K562 (cell line): ENCODE data around the gene KLHL22. TPM values are rescaled to one million over a fixed set of nuclear protein-coding genes. Genes with fewer than 3 reads are reported as not detected.

Experiments
- ATAC-seq: fragments of 200-7000 bp; cut with Tn5 transposase; 3 replicates; pipeline ENCODE4 v1.9.1; 2020; ENCODE audit warnings: moderate library complexity
- BruUV-seq: library from RNA; stranded (reverse); fragments of 400-500 nt; replicated peaks from 2 replicates; lab custom pipeline; 2021; lab: Mats Ljungman, UMichigan
- CTCF ChIA-PET: fragments of 300-600 bp; formaldehyde crosslinking; extraction: SDS; loops from one replicate; lab custom pipeline; 2021; ENCODE audit warnings: low intra/inter-chr PET ratio; lab: Yijun Ruan, JAX
- POLR2A ChIA-PET: fragments of 300-600, 350-650 bp; sonication (Branson Sonifier 250); formaldehyde crosslinking; extraction: SDS; loops from one replicate; lab custom pipeline; 2021; ENCODE audit warnings: antibody characterized with exemption, inconsistent platforms; lab: Yijun Ruan, JAX
- DNase-seq, 4 experiments: peaks; one replicate each; pipeline versions ENCODE4 v3.0.0 to v3.0.0-alpha.2; 2011 to 2018; ENCODE audit warnings: low spot score in 3 of 4, mixed read lengths in 3 of 4; ENCODE audit errors: extremely low read depth in 1 of 4
- FAIRE-seq: peaks from 2 replicates; lab custom pipeline; 2011; peaks lifted over from hg19 to GRCh38; lab: Jason Lieb, UNC
- H2AFZ ChIP-seq: 2 replicates; pipeline ENCODE4 v1.6.0; 2011; ENCODE audit warnings: low read depth, low read length, control low read depth, inconsistent platforms
- H3K27ac ChIP-seq: fragments of 200-600 bp; 3 replicates; pipeline ENCODE4 v1.8.0; 2011; ENCODE audit warnings: low read depth, mild to moderate bottlenecking, control low read depth, inconsistent platforms, low read length, moderate library complexity, mixed read lengths; ENCODE audit errors: extremely low read depth
- H3K27me3 ChIP-seq, 2 experiments: fragments of 300-600 bp in 1 of 2; 2 replicates in 1 of 2; 3 replicates in 1 of 2; pipeline versions ENCODE4 v1.6.0 to v1.8.0; 2011; ENCODE audit warnings: inconsistent platforms in 2 of 2, low read length in 2 of 2, mild to moderate bottlenecking in 1 of 2, mixed read lengths in 1 of 2, moderate library complexity in 1 of 2; ENCODE audit not compliant: control insufficient read depth in 2 of 2, insufficient read depth in 2 of 2
- H3K36me3 ChIP-seq: fragments of 300-600 bp; 3 replicates; pipeline ENCODE4 v1.8.0; 2011; ENCODE audit warnings: mild to moderate bottlenecking, low read length, inconsistent platforms; ENCODE audit not compliant: control insufficient read depth, insufficient read depth
- H3K4me1 ChIP-seq, 2 experiments: fragments of 200-600 bp in 1 of 2; replicated peaks in 1 of 2; 2 replicates in 1 of 2; 3 replicates in 1 of 2; pipeline versions ENCODE4 v1.5.1 to v1.8.0; 2011; ENCODE audit warnings: inconsistent platforms in 2 of 2, low read length in 2 of 2, mild to moderate bottlenecking in 1 of 2, mixed read lengths in 1 of 2, moderate library complexity in 1 of 2; ENCODE audit not compliant: control insufficient read depth in 2 of 2, insufficient read depth in 2 of 2
- H3K4me2 ChIP-seq: 2 replicates; pipeline ENCODE4 v1.6.1; 2011; ENCODE audit warnings: low read length, control low read depth, inconsistent platforms, mixed read lengths; ENCODE audit not compliant: insufficient read depth
- H3K4me3 ChIP-seq: fragments of 200-600 bp; sonication (generic), shearing (Covaris generic); 2 replicates; pipeline ENCODE4 v1.5.1; 2016; ENCODE audit warnings: control low read depth, inconsistent platforms
- H3K79me2 ChIP-seq: fragments of 200-600 bp; 3 replicates; pipeline ENCODE4 v1.8.0; 2011; ENCODE audit warnings: low read length, inconsistent platforms; ENCODE audit not compliant: control insufficient read depth, insufficient read depth
- H3K9ac ChIP-seq, 2 experiments: 2 replicates each; pipeline versions ENCODE4 v1.6.0 to v1.6.1; 2011; ENCODE audit warnings: low read depth in 2 of 2, low read length in 2 of 2, control low read depth in 1 of 2, inconsistent platforms in 1 of 2, mild to moderate bottlenecking in 1 of 2, mixed read lengths in 1 of 2; ENCODE audit not compliant: insufficient read depth in 1 of 2
- H3K9me1 ChIP-seq: one replicate; pipeline ENCODE4 v1.6.0; 2011; ENCODE audit warnings: inconsistent platforms, mild to moderate bottlenecking, low read length, moderate library complexity; ENCODE audit not compliant: control insufficient read depth, insufficient read depth
- H3K9me3 ChIP-seq: replicated peaks from 2 replicates; pipeline ENCODE4 v1.5.1; 2011; ENCODE audit warnings: low read depth, low read length, inconsistent platforms; ENCODE audit not compliant: control insufficient read depth, insufficient read depth
- H4K20me1 ChIP-seq: replicated peaks from 2 replicates; pipeline ENCODE4 v1.6.1; 2011; ENCODE audit warnings: low read length, inconsistent platforms, mixed read lengths; ENCODE audit not compliant: control insufficient read depth, insufficient read depth
- NEUROD1 ChIP-seq: fragments of 150-350 bp; IDR thresholded peaks from 2 replicates; pipeline ENCODE4 v1.6.1; 2014; ENCODE audit warnings: borderline replicate concordance, low read length, low read depth; ENCODE audit not compliant: partially characterized antibody
- POLR2G ChIP-seq: fragments of 200-400 bp; formaldehyde crosslinking; IDR thresholded peaks from 2 replicates; pipeline ENCODE4 v1.6.1; 2017; ENCODE audit warnings: low read depth, mild to moderate bottlenecking, antibody characterized with exemption, low read length, moderate library complexity
- ZNF77 ChIP-seq: fragments of 250-450 bp; sonication (Bioruptor Pico); IDR thresholded peaks from 2 replicates; pipeline ENCODE4 v1.5.0; 2020
- WGBS: fragments of 100-300 bp; shearing (Covaris generic); methylation state at CpG from one replicate; pipeline ENCODE4 v1.1.6; 2016; ENCODE audit warnings: low coverage, mixed read lengths; ENCODE audit not compliant: insufficient coverage; ENCODE audit errors: missing lambda C conversion rate; 5-methylcytosine and 5-hydroxymethylcytosine counted together
- in situ Hi-C: fragments of 300-500 bp; cut with MboI; formaldehyde crosslinking; loops from 4 replicates; pipeline ENCODE4 v1.15.0; 2018; ENCODE audit warnings: inconsistent platforms, mixed read lengths
- intact Hi-C: fragments of 100-400 bp; cut with micrococcal nuclease; formaldehyde crosslinking; loops from 2 replicates; pipeline ENCODE4 v1.14.2; 2022
- polyA plus RNA-seq, 8 experiments: library from polyadenylated mRNA; depleted of rRNA in 4 of 8; stranded (reverse) in 5 of 8; unstranded in 3 of 8; fragments of >200 nt; fragmentation: Nextera tagmentation in 2 of 8; fragmentation: Illumina TruSeq in 1 of 8; extraction: Ambion mirVana in 2 of 8; extraction: Trizol in 1 of 8; gene quantifications; 2 replicates each; pipeline versions ENCODE4 v1.2.1 to v1.2.3, GENCODE V29; 2011 to 2014; ENCODE audit warnings: inconsistent platforms in 1 of 8, missing spikeins in 1 of 8
- total RNA-seq, 7 experiments: library from RNA; depleted of rRNA in 6 of 7; stranded (reverse); fragments of >200 nt in 6 of 7; fragmentation: Illumina TruSeq in 2 of 7; extraction: Trizol in 2 of 7; gene quantifications; 2 replicates each; pipeline versions ENCODE4 v1.2.1 to v1.2.3, GENCODE V29; 2011 to 2021; ENCODE audit warnings: low replicate concordance in 1 of 7
- TF ChIP-seq, protein P1 (sequence below): fragments of 250-450 bp; sonication (Bioruptor Pico); IDR thresholded peaks from 2 replicates; pipeline ENCODE4 v1.9.0; 2021; ENCODE audit warnings: mild to moderate bottlenecking, inconsistent platforms

The KLHL22 gene
- total and polyA plus RNA-seq, 9 of the 15 experiments (the other 6 are each of a cell fraction or from before 2014, with no cell fraction given) = 1.3 to 25.6 (median 15.2) TPM

DNA sequence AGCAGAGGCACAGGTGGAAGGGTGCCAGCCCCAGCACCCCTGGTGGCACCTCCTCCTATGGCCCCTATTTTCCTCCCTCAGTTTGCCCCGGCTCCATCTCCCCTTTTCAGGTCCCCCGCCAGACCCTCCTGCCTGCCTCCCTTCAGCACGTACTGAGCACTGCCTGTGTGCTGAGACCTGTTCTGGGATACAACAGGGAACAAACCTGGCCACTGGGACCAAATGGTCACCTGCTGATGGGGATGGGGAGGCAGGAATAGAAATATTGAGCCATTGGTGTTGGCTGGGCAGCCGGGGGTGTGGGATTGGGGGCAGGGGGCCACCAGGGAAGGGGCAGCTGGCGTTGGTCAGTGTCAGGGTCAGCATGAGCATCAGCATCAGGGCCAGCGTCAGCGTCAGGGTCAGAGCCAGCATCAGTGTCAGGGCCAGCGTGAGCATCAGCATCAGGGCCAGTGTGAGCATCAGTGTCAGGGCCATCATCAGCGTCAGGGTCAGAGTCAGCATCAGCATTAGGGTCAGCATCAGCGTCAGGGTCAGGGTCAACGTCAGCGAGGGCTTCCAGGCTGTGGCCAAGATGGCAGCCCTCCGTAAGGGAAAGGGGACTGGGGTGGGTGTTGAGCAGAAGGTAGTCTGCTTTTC lies 94.1 kb downstream of the KLHL22 start:
- FAIRE-seq (no peak), DNase-seq (peak in 3 of 4 experiments; percentile 33 to 48 (median 38)), ATAC-seq (no peak)
- Histone ChIP-seq H2AFZ (no peak overlapping the region), H3K79me2 (no peaks in the 10 kb centered on the region), H3K36me3 (peaks cover 56% of the 10 kb centered on the region; the same call in 2 of the 3 replicates), H4K20me1 (0 out of 2 replicates have a peak, but pooled peaks cover 6% of the 10 kb centered on the region), H3K4me3 (no peak overlapping the region), H3K4me2 (no peak overlapping the region), H3K27ac (no peak overlapping the region), H3K9me1 (peaks cover 8% of the 10 kb centered on the region), H3K9ac (peak overlapping the region in 1 of 2 experiments; percentile 54; a peak in 2 of 4 replicates), H3K27me3 (no peaks in the 10 kb centered on the region), H3K4me1 (peaks cover 0 to 8% of the 10 kb centered on the region in 2 experiments; a peak in 1 of 5 replicates), H3K9me3 (no peaks in the 10 kb centered on the region)
- POLR2A ChIA-PET = interaction anchor here (0.7 to 8.9 kb wide), 3 partner anchors 7 to 67 kb away, joined by 3 to 84 read pairs (median 12); partner anchors contain the start of gene ZNF74
- TF ChIP-seq NEUROD1 (no peak), POLR2G (0 out of 2 replicates have a peak, but pooled peaks have one; percentile 2), ZNF77 (0 out of 2 replicates have a peak, but pooled peaks have one; percentile 45)
- TF ChIP-seq, protein P1, sequence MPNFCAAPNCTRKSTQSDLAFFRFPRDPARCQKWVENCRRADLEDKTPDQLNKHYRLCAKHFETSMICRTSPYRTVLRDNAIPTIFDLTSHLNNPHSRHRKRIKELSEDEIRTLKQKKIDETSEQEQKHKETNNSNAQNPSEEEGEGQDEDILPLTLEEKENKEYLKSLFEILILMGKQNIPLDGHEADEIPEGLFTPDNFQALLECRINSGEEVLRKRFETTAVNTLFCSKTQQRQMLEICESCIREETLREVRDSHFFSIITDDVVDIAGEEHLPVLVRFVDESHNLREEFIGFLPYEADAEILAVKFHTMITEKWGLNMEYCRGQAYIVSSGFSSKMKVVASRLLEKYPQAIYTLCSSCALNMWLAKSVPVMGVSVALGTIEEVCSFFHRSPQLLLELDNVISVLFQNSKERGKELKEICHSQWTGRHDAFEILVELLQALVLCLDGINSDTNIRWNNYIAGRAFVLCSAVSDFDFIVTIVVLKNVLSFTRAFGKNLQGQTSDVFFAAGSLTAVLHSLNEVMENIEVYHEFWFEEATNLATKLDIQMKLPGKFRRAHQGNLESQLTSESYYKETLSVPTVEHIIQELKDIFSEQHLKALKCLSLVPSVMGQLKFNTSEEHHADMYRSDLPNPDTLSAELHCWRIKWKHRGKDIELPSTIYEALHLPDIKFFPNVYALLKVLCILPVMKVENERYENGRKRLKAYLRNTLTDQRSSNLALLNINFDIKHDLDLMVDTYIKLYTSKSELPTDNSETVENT (CRISPR knock-in tag) = peak; percentile 59; the same call in 1 of the 2 replicates
- no TSS peak for BruUV-seq
- 93% methylated on average over 13 of the region's 13 CpGs for WGBS
- intact Hi-C loops = no loop called here
- in situ Hi-C loops = loop anchor here (25.0 kb wide), 2 partner anchors 286 to 1864 kb away; partner anchors contain the start of gene TMEM191B
- CTCF ChIA-PET = no interaction called here
